GM10847 (cell line): Measurements from ENCODE around the gene GAPDHS.
A peak's percentile ranks its signal among the peaks of the same experiment; 100 is the strongest.

ENCODE experiments used
- POLR2A ChIP-seq: IDR thresholded peaks from 2 replicates; pipeline ENCODE4 v1.6.1; 2011; ENCODE audit not compliant: insufficient read length; ENCODE audit errors: extremely low read depth

Gene GAPDHS

DNA sequence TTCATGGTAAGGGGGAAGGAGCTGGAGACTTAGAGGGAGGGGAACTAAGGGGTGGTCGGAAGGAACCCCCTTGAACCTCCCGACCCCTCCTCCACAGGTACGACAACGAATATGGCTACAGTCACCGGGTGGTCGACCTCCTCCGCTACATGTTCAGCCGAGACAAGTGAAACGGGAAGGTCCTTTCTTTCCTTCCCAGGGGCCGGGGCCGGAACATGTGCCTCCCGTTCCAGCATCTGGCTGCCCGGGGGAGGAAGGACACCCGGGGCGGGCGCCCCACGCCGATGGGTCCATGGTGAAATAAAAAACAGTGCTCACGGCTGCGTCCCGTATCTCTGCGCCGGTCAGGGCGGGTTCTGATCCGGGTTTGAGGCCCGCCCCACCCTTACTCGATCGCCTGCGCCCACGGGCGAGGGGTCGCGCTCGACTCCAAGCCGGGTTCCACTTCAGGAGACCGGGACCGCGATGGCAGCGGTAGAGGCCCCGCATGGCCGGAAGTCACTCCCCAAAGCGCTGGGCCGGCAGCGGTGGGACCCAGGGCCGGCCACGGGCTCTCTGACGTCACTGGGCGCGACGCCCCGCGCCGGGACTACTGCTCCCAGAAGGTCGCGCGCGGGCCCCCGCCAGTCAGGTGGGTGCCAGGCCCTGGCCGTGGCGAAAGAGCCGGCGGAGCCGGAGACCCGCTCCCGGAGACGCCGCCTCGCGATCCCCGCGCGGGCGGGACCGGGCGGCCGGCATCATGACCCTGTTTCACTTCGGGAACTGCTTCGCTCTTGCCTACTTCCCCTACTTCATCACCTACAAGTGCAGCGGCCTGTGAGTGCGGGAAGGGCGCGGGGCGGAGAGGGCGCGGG lies 12.0 kb downstream of the GAPDHS start, which contains the start of gene TMEM147:
TSS of gene TMEM147 (plus strand) at position 626 of the 854 bp plus-strand sequence. CDS start at position 740, 114 bp downstream.
- peak; percentile 73 for TF ChIP-seq POLR2A

DNA sequence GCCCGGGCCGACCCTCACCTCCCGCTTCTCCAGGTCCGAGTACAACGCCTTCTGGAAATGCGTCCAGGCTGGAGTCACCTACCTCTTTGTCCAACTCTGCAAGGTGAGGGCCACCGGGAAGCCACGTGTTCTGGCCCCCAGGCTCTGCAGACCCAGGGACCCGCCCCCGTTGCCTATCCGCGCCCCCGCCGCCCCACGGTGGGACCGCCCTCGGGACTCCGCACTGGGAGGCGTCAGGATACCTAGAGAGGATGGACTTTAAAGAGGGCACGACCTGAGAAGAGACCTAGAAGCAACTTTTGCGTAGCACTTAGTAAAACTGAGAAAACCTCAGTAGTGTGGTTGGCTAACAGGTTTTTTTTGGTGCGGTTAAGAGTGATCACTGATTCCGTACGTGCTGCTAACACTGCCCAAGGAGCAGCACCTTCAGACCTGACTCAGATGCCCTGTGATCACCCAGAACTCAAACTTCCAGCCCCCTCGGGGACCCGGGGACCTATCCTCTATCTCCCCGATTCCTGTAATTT lies 12.7 kb downstream of the GAPDHS start:
- TF ChIP-seq POLR2A = no peak

DNA sequence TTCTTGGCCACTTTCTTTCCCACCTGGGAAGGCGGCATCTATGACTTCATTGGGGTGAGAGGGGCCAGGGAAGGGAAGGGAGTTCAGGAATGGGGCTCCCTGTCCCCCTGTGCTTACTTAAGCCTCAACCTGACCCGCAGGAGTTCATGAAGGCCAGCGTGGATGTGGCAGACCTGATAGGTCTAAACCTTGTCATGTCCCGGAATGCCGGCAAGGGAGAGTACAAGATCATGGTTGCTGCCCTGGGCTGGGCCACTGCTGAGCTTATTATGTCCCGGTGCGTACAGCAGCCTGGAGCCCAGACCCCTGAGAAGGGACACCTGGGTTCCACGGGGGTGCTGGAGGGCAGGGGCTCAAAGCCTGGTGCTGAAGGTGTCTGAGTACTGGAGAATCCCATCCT lies 13.3 kb downstream of the GAPDHS start:
- TF ChIP-seq POLR2A = no peak

DNA sequence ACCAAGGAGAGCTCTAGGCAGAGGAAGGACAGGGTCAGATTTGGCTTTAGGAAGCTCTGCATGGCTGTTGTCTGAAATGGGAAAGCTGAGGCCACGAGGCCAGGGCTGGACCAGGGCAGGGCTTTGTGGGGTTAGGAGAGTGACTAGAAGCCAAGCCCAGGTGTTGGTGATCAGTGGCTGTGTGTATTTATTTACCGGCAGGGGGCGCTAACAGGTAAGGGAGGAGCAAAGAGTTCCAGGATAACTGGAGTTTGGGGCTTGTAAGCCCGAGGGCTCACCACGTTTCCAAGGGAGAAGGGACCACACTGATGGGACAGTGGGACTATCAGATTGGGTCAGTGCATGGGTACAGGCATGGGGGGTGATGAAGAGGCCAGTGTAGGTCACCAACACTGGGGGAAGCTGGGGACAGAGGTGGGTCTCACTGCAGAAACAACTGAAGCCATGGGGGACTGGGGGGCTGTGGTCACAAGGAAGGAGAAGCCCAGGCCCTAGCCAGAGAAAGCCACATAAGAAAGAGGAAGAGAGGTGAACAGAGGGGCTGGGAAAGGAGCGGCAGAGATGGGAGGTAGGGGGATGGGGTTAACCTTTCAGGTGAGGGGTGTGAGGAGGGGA lies 16.0 kb downstream of the GAPDHS start:
- no peak for TF ChIP-seq POLR2A

DNA sequence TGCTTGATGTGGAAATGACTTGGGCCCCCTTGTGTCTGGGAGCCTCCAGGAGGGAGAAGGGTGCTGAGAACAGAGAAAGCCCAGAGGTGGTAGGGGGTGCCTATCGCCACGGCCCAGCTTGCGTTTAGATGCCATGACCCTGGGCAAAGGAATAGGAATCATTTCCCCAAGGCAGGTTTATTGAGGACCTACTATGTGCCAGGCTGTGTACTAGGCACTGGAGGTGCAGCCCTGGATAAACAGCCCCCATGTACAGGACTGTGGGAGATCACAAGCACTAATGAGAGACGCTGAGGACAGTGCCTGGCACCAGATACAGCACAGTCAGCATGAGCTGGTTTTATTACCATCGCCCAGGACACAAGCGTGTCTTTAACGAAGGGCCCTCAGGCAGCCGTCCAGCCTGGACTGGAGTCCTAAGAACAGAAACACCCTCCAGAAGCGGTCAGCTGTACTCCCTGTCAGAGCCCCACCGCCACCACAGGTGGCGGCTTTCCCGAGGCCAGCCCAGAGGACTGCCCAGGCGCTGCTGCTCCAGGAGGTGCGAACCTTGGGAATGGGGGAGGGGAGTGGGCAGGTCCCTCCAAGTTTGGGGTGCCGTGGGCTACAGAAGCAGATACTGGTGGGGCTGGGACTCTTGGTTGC lies 16.7 kb downstream of the GAPDHS start:
- TF ChIP-seq POLR2A = no peak

DNA sequence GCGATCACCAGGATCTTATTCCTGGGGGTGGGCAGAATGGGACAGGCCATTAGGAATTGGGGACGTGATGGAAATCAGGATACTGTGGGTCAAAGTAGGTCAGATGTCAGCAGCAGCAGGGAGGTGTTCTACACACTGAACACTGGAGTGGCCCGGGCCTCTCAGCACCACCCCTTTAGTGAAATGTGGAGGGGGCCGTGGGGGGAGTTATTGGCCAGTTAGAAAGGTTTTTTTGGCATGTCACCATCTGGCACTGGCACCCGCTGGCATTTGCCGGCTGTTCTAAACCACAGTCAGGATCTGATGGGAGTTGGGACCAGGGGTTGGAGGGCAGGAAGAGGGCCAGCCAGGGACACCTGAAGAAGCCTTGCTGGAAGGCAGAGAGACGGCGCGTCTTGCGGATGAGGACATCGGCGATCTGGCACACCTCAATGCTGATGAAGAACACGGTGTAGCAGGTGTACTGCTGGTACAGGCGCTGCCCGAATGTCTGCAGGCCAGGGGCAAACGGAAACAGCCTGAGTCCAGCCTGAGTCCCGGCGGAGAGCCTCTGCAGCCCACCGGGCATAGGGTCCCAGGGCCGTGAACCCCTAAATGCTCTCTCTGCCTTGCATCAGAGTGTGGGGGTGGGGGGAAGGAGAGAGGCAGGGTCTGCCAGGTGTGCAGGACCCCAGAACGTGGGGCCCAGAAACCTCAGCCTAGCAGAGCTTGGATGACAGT lies 18.0 kb downstream of the GAPDHS start:
- no peak for TF ChIP-seq POLR2A

DNA sequence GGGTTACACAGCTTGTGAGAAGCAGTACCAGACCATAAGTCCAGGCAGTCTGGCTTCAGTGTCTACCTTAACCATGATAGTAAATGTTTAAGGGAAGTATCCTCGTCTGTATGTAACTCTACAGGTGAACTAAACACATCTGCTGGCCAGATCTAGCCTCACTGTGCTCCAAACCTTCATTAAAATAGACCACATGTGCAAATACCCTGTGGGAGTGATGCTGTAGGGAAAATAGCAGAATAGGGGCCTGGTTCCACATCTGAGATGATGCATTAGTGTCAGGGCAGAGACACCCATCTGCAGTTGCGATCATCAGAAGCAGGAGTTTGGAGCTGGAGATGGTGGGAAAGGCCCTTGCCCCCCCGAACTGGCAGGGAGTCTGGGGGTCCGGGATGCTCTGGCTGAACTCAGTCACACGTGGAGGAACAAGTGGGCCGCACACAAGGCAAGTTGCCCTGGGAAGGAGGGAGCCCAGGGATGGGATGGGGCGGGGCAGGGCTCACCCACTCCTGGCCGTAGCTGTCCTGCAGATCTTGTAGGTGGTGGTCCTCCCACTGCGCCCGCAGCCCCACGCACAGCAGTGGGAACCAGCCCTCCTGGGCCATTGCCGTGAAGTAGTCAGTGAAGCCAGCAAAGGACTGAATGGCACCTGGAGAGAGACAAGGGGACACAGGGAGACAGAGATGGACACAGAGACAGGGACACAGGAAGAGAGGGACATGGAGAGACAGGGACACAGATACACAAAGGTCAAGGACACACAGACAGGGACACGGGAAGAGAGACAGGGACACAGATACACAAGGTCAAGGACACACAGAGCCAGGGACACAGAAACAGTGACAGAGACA lies 19.5 kb downstream of the GAPDHS start:
- TF ChIP-seq POLR2A = no peak

DNA sequence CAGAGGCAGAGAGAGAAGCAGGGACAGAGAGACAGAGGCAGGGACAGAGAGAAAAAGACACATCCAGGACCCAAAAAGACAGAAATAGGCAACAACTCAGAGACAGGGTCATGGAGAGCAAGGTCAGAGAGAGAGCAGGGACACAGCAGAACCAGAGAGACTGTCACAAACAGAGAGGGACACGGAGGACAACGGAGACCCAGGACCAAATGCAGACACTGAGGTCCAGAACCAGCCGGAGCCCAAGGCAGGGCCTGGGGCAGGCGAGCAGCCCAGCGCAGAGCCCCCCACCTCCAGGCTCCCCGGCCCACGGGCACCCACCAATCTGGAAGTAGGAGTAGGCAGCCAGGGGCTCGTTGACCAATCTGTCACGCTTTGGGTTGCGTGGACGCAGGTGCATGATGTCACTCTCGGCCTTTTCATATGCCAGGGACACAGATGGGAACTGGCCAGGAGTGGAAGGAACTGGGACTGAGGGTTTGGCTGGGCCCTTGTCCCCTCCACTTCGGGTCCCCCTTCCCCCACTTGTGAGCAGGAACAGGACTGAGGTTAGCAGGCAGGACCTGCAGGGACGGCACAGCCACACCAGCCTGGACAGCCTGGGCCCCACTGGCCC lies 20.2 kb downstream of the GAPDHS start:
- TF ChIP-seq POLR2A = no peak

DNA sequence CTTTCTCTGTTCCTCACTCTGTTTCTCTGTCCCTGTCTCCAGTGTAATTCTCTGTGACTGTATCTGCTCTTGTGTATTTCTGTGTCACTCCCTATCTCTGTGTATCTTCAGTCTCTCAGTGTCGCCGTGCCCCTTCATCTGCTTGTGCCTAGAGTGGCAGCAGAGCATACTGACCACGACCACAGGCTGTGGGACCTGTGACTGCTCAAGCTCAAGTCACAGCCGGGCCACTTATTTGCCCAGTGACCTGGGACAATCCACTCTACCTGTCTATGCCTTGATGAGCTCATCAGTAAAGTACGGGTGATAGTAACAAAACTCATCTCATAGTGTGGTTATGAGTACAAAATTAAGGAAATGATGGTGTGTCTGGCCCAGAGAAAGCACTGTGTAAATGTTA lies 20.8 kb downstream of the GAPDHS start:
- TF ChIP-seq POLR2A = no peak

DNA sequence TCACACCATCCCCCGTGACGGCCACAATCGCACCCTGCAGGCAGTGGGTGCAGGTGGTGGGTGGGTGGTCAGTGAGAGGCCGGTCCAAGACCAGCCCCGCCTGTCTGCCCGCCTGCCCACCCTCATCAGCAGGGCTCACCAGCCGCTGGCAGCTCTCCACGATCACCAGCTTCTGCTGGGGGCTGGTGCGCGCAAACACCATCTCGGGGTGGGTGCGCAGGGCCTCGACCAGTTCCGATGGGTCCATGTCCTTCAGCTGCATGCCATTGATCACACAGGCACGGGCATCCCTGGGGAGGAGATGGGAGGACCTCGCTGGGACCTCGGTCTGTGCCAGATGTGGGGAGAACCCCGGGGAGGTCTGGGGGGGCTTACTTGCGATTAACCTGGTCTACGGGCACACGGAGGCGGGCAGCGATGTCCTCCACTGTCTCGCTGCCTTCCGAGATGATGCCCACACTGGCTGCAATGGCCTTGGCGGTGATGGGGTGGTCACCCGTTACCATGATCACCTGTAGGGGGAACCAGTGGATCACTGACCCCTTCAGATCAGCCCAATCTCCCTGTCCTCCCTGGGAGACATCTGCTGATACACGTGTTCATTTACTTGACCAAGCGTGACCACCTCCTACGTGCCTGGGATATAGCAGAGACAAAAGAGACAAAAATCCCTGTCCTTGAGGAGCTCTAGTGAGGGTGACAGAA lies 22.2 kb downstream of the GAPDHS start:
- no peak for TF ChIP-seq POLR2A

DNA sequence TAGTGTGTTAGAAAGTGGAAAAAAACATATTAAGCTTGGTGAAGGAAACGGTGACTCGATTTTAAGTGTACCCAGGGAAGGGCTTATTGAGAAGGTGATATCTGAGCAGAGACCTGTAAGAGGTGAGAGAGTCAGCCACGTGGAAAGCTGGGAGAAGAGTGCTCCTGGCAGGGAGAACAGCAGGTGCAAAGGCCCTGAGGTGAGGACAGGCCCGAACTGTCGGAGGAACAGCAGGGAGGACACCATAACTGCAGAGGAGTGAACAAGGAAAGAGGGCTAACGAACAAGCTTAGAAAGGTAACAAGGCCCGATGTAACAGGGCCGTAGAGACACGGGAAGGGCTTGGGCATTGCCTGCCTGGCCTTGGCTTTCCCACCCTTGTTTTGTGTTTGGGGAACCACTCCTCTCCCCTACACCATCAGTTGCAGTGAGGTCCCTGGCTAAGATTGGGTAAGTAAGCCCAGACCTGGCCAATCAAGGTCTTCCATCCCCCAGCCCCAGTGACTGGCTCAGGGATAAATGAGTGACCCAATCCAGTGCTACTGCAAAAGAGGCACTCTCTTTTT lies 22.9 kb downstream of the GAPDHS start:
- no peak for TF ChIP-seq POLR2A

DNA sequence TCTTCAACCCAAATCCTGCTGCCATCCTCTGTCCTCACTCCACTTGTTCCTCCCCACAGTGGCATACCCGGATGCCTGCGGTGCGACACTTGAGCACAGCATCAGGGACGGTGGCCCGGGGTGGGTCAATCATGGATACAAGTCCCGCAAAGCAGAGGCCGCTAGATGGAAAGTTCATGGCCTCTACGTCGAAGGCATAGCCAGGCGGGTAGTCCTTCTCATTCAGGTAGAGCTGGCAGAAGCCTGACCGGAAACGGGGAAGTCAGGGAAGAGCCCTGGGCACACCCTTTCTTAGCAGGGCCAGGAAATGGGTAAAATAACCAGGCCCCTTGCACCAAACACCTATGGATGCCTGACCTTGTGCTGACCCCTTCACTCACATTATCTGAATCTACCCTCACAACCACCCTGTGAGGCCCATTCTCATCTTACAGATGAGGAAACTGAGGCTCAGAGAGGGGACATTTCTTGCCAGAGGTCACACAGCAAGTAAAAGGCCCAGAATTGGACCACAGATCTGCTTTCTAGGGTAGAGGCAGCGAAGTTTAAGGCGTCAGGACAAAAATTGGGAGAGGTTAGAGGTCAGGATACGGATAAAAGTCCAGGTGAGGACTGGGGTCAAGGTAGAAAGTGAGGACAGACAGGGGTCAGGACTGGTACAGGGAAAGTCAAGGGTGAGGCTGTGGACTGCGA lies 23.7 kb downstream of the GAPDHS start:
- TF ChIP-seq POLR2A = no peak
